ENCODE data around the gene IFNGR2.
"Not testable (repeated sequence)": the region's sequence is repeated elsewhere in the genome, so short reads cannot be mapped to it uniquely, and the experiment has no call there.

IFNGR2 gene

DNA sequence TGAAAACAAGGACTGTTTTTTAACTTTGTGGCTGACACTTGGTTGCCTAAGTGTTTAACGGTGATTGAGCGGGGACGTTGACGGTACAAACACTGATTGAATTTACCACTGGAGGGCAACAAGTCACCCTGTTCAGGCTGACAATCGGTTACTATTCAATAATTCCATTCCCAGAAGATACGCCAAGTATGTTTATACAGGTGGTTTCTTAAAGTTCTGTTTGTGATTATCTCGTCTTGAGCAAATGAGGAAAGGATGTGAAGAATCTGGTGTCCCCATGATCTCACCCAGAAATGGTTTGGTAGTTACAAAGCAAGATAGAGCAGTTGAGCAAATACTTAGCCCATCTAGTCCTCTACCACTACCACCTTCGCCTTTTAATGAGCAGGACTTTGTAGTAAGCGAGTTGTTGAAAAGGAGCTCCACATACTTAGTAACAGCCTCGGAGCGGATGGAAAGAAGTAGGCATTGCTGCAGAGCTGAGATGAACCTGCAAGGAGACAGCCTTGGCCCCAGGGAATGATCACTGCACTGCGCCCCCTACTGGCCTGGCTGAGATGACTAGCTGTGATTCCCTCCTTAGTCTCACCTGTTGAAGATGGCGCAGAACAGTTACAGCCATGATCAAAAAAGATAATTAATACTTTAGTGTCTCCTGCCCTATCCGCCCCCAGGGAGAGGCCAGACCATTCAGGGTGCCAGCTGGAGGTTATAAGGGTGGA, 42.2 kb upstream of the IFNGR2 start:
- no peak overlapping the region for H3K4me3 ChIP-seq (replicated peaks; ENCODE audit: low read depth, low read length)
- TF ChIP-seq, protein P1, sequence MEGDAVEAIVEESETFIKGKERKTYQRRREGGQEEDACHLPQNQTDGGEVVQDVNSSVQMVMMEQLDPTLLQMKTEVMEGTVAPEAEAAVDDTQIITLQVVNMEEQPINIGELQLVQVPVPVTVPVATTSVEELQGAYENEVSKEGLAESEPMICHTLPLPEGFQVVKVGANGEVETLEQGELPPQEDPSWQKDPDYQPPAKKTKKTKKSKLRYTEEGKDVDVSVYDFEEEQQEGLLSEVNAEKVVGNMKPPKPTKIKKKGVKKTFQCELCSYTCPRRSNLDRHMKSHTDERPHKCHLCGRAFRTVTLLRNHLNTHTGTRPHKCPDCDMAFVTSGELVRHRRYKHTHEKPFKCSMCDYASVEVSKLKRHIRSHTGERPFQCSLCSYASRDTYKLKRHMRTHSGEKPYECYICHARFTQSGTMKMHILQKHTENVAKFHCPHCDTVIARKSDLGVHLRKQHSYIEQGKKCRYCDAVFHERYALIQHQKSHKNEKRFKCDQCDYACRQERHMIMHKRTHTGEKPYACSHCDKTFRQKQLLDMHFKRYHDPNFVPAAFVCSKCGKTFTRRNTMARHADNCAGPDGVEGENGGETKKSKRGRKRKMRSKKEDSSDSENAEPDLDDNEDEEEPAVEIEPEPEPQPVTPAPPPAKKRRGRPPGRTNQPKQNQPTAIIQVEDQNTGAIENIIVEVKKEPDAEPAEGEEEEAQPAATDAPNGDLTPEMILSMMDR (IDR thresholded peaks at IDR 0.05; ENCODE audit: low read length, missing control alignments), result peak; percentile 93
- DNase-seq (ENCODE audit: low read depth), result peak; percentile 69

DNA sequence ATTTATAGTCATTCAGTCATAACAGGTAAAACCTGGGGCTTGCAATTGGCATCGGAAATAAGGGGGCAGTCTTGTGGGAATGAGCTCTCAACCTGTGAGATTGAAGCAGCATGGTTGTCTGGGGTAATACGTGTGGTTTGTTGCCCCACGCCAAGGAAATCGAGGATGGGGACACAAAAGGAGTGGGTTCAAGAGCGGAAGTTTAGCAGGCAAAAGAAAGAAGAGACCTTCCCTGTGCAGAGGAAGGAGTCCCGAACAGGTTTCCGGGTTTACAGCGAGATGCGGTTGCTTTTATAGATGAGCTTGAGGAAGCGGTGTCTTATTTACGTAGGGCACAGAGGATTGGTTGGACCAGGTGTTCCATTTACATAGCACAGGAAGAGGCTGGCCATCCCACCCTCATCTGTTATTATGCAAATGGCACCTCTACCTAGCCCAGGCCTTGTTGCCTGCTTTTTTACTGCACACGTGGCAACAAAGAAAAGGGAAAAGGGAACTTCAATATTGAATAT, 41.1 kb upstream of the IFNGR2 start:
- no peak overlapping the region for H3K4me3 ChIP-seq (replicated peaks; ENCODE audit: low read depth, low read length)
- TF ChIP-seq, protein P1 (IDR thresholded peaks at IDR 0.05; ENCODE audit: low read length, missing control alignments), result no peak
- no peak for DNase-seq (ENCODE audit: low read depth)

DNA sequence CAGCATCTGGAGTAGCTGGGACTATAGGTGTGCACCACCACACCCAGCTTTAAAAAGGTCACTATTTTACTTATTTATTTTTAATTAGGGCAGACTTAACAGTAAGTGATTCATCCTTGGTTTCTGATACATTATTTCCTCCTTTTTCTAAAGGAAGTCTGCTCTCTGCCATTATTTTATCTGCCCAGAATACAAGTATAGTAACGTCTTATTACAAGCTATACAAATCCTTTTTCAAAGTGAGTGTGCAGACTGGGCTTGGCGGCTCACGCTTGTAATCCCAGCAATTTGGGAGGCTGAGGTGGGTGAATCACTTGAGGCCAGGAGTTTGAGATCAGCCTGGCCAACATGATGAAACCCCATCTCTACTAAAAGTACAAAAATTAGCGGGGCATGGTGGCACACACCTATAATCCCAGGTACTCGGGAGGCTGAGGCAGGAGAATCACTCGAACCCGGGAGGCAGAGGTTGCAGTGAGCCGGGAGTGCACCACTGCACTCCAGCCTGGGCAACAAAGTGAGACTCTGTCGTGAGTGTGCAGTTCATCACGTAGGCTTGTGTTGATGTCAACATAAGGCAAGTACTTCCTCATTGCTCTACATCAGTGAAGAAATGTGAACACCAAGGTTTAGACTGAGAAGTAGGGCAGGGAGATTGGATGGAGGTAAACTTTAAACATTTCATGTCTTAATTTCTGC, 39.2 kb upstream of the IFNGR2 start:
- not testable (repeated sequence) for DNase-seq (ENCODE audit: low read depth); H3K4me3 ChIP-seq (replicated peaks; ENCODE audit: low read depth, low read length)

DNA sequence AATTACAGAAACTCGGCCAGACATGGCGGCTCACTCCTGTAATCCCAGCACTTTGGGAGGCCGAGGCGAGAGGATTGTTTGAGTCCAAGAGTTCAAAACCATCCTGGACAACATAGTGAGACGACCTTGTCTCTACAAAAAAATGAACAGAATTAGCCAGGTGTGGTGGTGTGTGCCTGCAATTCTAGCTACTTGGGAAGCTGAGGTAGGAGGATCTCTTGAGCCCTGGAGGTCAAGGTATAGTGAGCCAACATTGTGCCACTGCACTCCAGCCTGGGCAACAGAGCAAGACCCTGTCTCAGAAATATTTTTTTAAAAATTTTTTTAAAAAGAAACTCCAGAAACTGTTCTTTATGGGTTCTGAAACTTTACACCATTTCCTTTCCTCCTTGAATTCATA, 38.4 kb upstream of the IFNGR2 start:
- TF ChIP-seq, protein P1 (IDR thresholded peaks at IDR 0.05; ENCODE audit: low read length, missing control alignments), result no peak
- H3K4me3 ChIP-seq (replicated peaks; ENCODE audit: low read depth, low read length), result no peak overlapping the region
- DNase-seq (ENCODE audit: low read depth), result no peak

DNA sequence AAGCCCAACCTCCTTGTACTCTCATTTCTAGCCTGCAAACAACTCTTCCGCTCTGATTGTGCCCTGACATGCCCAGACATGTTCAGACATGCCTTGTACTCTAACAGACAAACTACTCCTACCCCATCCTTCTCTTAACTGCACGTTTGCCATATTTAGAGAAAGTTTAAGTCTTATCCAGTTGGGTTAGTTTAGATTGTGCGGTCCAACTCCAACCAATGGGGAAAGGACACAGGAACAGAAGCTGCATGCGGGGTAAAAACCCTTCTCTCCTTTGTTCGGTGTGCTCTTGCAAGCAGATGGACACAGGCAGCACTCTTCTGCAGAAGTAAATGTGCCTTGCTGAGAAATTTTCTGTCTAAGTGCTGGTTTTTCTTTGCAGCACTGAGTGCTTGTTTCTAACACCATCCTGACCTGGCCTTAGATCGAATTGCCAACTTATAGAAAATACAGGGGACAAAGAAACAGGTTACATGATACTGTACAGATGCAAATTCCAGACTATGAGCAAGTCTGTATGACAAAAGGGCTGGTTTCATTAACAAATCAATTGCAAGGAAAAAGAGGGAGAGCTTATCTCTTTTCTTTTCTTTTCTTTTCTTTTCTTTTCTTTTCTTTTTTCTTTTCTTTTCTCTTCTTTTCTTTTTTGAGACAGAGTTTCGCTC, 35.8 kb upstream of the IFNGR2 start:
- no peak for DNase-seq (ENCODE audit: low read depth)
- H3K4me3 ChIP-seq (replicated peaks; ENCODE audit: low read depth, low read length), result no peak overlapping the region
- TF ChIP-seq, protein P1 (IDR thresholded peaks at IDR 0.05; ENCODE audit: low read length, missing control alignments), result no peak

DNA sequence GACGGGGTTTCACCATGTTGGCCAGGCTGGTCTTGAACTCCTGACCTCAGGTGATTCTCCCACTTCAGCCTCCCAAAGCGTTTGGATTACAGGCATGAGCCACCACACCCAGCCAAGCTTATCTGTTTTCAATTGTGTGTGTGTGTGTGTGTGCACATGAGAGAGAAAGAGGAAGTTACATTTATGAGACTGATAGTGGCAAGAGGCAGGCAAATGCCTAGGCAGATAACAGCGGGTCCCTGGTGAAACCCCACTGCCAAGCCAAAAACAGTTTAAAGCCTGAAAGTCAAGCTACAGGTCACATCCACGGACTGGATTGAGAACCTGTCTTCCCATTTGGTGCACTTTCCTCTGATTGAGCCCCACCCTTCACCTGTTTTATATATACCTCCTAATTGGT, 35.1 kb upstream of the IFNGR2 start:
- no peak overlapping the region for H3K4me3 ChIP-seq (replicated peaks; ENCODE audit: low read depth, low read length)
- no peak for DNase-seq (ENCODE audit: low read depth)
- TF ChIP-seq, protein P1 (IDR thresholded peaks at IDR 0.05; ENCODE audit: low read length, missing control alignments), result no peak

DNA sequence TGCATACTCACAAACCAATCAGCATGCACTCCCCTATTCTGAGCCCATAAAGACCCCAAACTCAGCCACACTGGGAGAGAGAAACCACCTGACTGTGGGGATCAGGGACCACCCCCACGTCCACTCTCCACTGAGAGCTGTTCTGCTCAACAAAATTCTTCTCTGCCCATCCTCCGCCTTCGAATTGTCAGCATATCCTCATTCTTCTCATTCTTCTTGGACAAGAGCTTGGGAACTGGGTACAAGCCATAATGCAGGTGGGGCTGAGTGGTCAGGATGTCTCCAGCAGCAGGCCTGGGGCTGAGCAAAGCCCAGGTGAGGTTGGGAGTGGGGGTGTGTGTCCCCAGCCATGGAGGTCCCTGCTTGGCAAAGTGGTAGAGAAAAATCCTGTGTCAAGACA, 34.6 kb upstream of the IFNGR2 start:
- H3K4me3 ChIP-seq (replicated peaks; ENCODE audit: low read depth, low read length), result no peak overlapping the region
- no peak for DNase-seq (ENCODE audit: low read depth)
- TF ChIP-seq, protein P1 (IDR thresholded peaks at IDR 0.05; ENCODE audit: low read length, missing control alignments), result no peak

Data from fibroblast of pulmonary artery (primary cell).